IMR-90 (cell line): ENCODE data around the gene SYNE1. TPM values are rescaled to one million over a fixed set of nuclear protein-coding genes. Genes with fewer than 3 reads are reported as not detected.

ENCODE experiments used
- ATAC-seq: fragments of 200-7000 bp; cut with Tn5 transposase; 2 replicates; pipeline ENCODE4 v1.9.1; 2020; ENCODE audit warnings: low read depth, mild to moderate bottlenecking, moderate library complexity
- BruUV-seq: library from RNA; stranded (reverse); fragments of 400-500 nt; replicated peaks from 2 replicates; lab custom pipeline; 2021; lab: Mats Ljungman, UMichigan
- CTCF ChIA-PET: fragments of 300-600 bp; formaldehyde crosslinking; extraction: SDS; loops from one replicate; lab custom pipeline; 2021; ENCODE audit warnings: antibody characterized with exemption; lab: Yijun Ruan, JAX
- POLR2A ChIA-PET: fragments of 300-600 bp; sonication (Branson Sonifier 250); formaldehyde crosslinking; loops from one replicate; lab custom pipeline; 2022; ENCODE audit warnings: antibody characterized with exemption; ENCODE audit not compliant: unreplicated experiment; lab: Charles Lee
- DNase-seq: peaks from one replicate; pipeline ENCODE4 v3.0.0; 2013
- H2AFZ ChIP-seq: replicated peaks from 2 replicates; pipeline ENCODE3; 2013; ENCODE audit warnings: low read length, mild to moderate bottlenecking; ENCODE audit not compliant: poor library complexity
- H2AK5ac ChIP-seq: 2 replicates; pipeline ENCODE4 v1.6.1; 2013; ENCODE audit warnings: low read depth, low read length, inconsistent platforms
- H2AK9ac ChIP-seq: replicated peaks from 2 replicates; pipeline ENCODE3; 2013; ENCODE audit warnings: mild to moderate bottlenecking, low read depth, low read length, moderate library complexity; ENCODE audit not compliant: poor library complexity
- H2BK120ac ChIP-seq: 2 replicates; pipeline ENCODE4 v1.6.1; 2013; ENCODE audit warnings: low read depth, low read length, inconsistent platforms
- H2BK15ac ChIP-seq: 3 replicates; pipeline ENCODE4 v1.6.1; 2013; ENCODE audit warnings: low read depth, low read length, inconsistent platforms
- H2BK20ac ChIP-seq: 2 replicates; pipeline ENCODE4 v1.6.1; 2013; ENCODE audit warnings: low read depth, mild to moderate bottlenecking, inconsistent platforms, low read length, moderate library complexity
- H2BK5ac ChIP-seq: 2 replicates; pipeline ENCODE4 v1.6.1; 2013; ENCODE audit warnings: mild to moderate bottlenecking, low read depth, low read length, inconsistent platforms; ENCODE audit not compliant: poor library complexity, severe bottlenecking
- H3K14ac ChIP-seq: replicated peaks from 2 replicates; pipeline ENCODE4 v1.6.1; 2013; ENCODE audit warnings: low read depth, low read length, inconsistent platforms
- H3K18ac ChIP-seq: 2 replicates; pipeline ENCODE4 v1.6.1; 2013; ENCODE audit warnings: low read depth, low read length, control low read depth
- H3K23ac ChIP-seq: 2 replicates; pipeline ENCODE4 v1.6.1; 2013; ENCODE audit warnings: low read depth, low read length, inconsistent platforms
- H3K27ac ChIP-seq: 2 replicates; pipeline ENCODE4 v1.5.1; 2013; ENCODE audit warnings: mild to moderate bottlenecking, control low read depth, low read length; ENCODE audit not compliant: insufficient read depth
- H3K27me3 ChIP-seq: 2 replicates; pipeline ENCODE4 v1.6.1; 2013; ENCODE audit warnings: low read length; ENCODE audit not compliant: control insufficient read depth, insufficient read depth
- H3K36me3 ChIP-seq: 2 replicates; pipeline ENCODE4 v1.6.1; 2013; ENCODE audit warnings: low read length, mixed read lengths; ENCODE audit not compliant: control insufficient read depth, insufficient read depth
- H3K4ac ChIP-seq: 2 replicates; pipeline ENCODE4 v1.6.1; 2013; ENCODE audit warnings: low read depth, low read length, inconsistent platforms
- H3K4me1 ChIP-seq: 2 replicates; pipeline ENCODE4 v1.6.1; 2013; ENCODE audit warnings: low read length, mixed read lengths; ENCODE audit not compliant: control insufficient read depth, insufficient read depth
- H3K4me2 ChIP-seq: 2 replicates; pipeline ENCODE4 v1.6.1; 2013; ENCODE audit warnings: low read depth, mild to moderate bottlenecking, control low read depth, low read length, moderate library complexity
- H3K4me3 ChIP-seq: 2 replicates; pipeline ENCODE4 v1.5.1; 2013; ENCODE audit warnings: low read depth, mild to moderate bottlenecking, control low read depth, low read length, moderate library complexity; ENCODE audit not compliant: insufficient read depth
- H3K56ac ChIP-seq: 2 replicates; pipeline ENCODE4 v1.6.1; 2013; ENCODE audit warnings: low read length, inconsistent platforms; ENCODE audit not compliant: insufficient read depth; ENCODE audit errors: extremely low read depth
- H3K79me1 ChIP-seq, 2 experiments: 2 replicates each; pipeline ENCODE4 v1.6.1; 2013; ENCODE audit warnings: low read length in 2 of 2, inconsistent platforms in 1 of 2, low read depth in 1 of 2
- H3K9ac ChIP-seq: 2 replicates; pipeline ENCODE4 v1.6.1; 2013; ENCODE audit warnings: low read depth, low read length, control low read depth
- H3K9me1 ChIP-seq: 2 replicates; pipeline ENCODE4 v1.6.1; 2013; ENCODE audit warnings: low read length, inconsistent platforms; ENCODE audit not compliant: insufficient read depth
- H3K9me3 ChIP-seq: 2 replicates; pipeline ENCODE4 v1.6.1; 2013; ENCODE audit warnings: low read length; ENCODE audit not compliant: control insufficient read depth, insufficient read depth
- H4K20me1 ChIP-seq: 2 replicates; pipeline ENCODE4 v1.6.1; 2013; ENCODE audit warnings: low read length, inconsistent platforms; ENCODE audit not compliant: insufficient read depth
- H4K5ac ChIP-seq: 2 replicates; pipeline ENCODE4 v1.6.1; 2013; ENCODE audit warnings: mild to moderate bottlenecking, low read depth, low read length, control low read depth
- H4K8ac ChIP-seq, 2 experiments: 2 replicates each; pipeline ENCODE4 v1.6.1; 2013; ENCODE audit warnings: low read depth in 2 of 2, low read length in 2 of 2, control low read depth in 1 of 2, inconsistent platforms in 1 of 2
- H4K91ac ChIP-seq: 2 replicates; pipeline ENCODE4 v1.6.1; 2013; ENCODE audit warnings: low read depth, low read length, inconsistent platforms; ENCODE audit not compliant: insufficient read depth
- CEBPB ChIP-seq: IDR thresholded peaks from 2 replicates; pipeline ENCODE4 v1.6.1; 2012; ENCODE audit warnings: low read depth, low read length, improper control_type of control experiment
- MAFK ChIP-seq: IDR thresholded peaks from 2 replicates; pipeline ENCODE4 v1.6.1; 2012; ENCODE audit warnings: low read depth, low read length, improper control_type of control experiment
- NFE2L2 ChIP-seq: fragments of 150-350 bp; IDR thresholded peaks from 2 replicates; pipeline ENCODE4 v1.6.1; 2016; ENCODE audit warnings: low read depth, mild to moderate bottlenecking, low read length
- POLR2A ChIP-seq: IDR thresholded peaks from 2 replicates; pipeline ENCODE4 v1.6.1; 2012; ENCODE audit warnings: mild to moderate bottlenecking, low read depth, low read length
- RAD21 ChIP-seq: IDR thresholded peaks from 2 replicates; pipeline ENCODE4 v1.6.1; 2012; ENCODE audit warnings: low read length, improper control_type of control experiment
- RCOR1 ChIP-seq: IDR thresholded peaks from 2 replicates; pipeline ENCODE4 v1.6.1; 2012; ENCODE audit warnings: mild to moderate bottlenecking, low read length, improper control_type of control experiment; ENCODE audit not compliant: insufficient replicate concordance
- SMC3 ChIP-seq: fragments of 150-350 bp; IDR thresholded peaks from 2 replicates; pipeline ENCODE4 v1.6.1; 2016; ENCODE audit warnings: low read depth, mild to moderate bottlenecking, antibody characterized with exemption, low read length, moderate library complexity
- WGBS, 2 experiments: methylation state at CpG; one replicate each; pipeline versions ENCODE4 v1.1.5 to v1.1.7; 2013; ENCODE audit warnings: missing lambda C conversion rate in 2 of 2; ENCODE audit not compliant: insufficient read length in 1 of 2; ENCODE audit errors: extremely low coverage in 2 of 2; 5-methylcytosine and 5-hydroxymethylcytosine counted together
- dilution Hi-C: fragments of 300-500 bp; cut with HindIII; formaldehyde crosslinking; loops from one replicate; pipeline ENCODE4 v1.14.3; 2018; ENCODE audit warnings: low sequenced_read_pairs; ENCODE audit not compliant: unreplicated experiment
- in situ Hi-C: fragments of 300-500 bp; cut with MboI; formaldehyde crosslinking; loops from 3 replicates; pipeline ENCODE4 v1.14.3; 2019; ENCODE audit warnings: low sequenced_read_pairs, inconsistent platforms, mixed read lengths
- intact Hi-C: fragments of 100-400 bp; cut with micrococcal nuclease; formaldehyde crosslinking; loops from 2 replicates; pipeline ENCODE4 v1.10.0; 2022
- polyA plus RNA-seq, 3 experiments: library from polyadenylated mRNA; depleted of rRNA; stranded (reverse); fragments of >200 nt; gene quantifications; 2 replicates each; pipeline ENCODE4 v1.2.3, GENCODE V29; 2012; ENCODE audit warnings: low replicate concordance in 1 of 3
- total RNA-seq: library from RNA; depleted of rRNA; stranded (reverse); fragments of >200 nt; gene quantifications from 2 replicates; pipeline ENCODE4 v1.2.3, GENCODE V29; 2012
- TF ChIP-seq, protein P1 (sequence below): fragments of 150-350 bp; IDR thresholded peaks from 2 replicates; pipeline ENCODE4 v1.6.1; 2016; ENCODE audit warnings: low read depth, mild to moderate bottlenecking, low read length, moderate library complexity, borderline replicate concordance

Gene SYNE1
- total and polyA plus RNA-seq, 2 of the 4 experiments (the other 2 are of a cell fraction): 34.1 to 159 TPM

DNA sequence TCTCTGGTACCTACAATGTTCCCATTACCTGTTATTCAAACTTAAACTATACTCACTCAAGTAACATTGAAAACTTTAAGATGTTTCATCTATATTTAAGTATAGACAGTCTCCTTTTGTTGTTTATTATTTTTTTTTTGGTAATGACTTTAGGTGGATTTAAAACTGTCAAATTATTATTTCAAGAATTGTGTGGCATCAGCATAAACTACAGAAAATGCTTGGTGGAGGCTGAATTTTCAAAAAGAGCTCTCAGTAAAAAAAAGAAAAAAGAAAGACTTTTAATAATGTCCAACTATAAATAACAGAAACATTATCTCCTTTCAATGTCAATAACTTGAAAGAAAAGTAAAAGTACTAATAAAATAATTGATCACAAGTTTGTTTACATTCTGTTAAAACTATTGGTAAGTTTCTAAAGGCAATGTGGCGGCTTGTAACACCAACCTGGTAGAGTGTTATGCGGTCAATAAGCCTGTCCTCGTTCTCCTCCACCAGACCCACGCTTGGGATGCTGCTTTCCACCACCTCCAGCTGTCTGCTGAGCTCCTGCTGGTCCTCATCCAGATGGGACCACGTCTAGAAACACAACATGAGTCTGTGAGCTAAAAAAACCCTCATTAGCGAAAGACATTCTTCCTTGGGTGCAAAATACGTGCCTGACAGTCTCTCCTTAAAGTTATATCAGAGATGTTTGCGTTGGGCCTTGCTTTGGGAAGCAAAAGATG is 400.6 kb downstream of the SYNE1 start:
- H3K27ac ChIP-seq: no peak overlapping the region
- H3K14ac ChIP-seq: no peak overlapping the region
- intact Hi-C loops: no loop called here
- in situ Hi-C loops: no loop called here
- no peak overlapping the region for H3K4me2 ChIP-seq
- ChIA-PET CTCF (interaction anchor here (0.5 to 0.7 kb wide), 2 partner anchors 872 to 910 kb away, joined by 3 read pairs; no protein-coding TSS in a partner anchor), POLR2A (no interaction called here)
- dilution Hi-C loops: no loop called here
- H2AFZ ChIP-seq: no peak overlapping the region
- H3K9ac ChIP-seq: no peak overlapping the region
- H3K27me3 ChIP-seq: no peaks in the 10 kb centered on the region
- no peak overlapping the region for H3K4ac ChIP-seq
- no peaks in the 10 kb centered on the region; the same call in 1 of the 2 replicates for H3K9me1 ChIP-seq
- no peaks in the 10 kb centered on the region for H4K20me1 ChIP-seq
- 100% methylated on average over 1 of the region's 8 CpGs; no CpG with 5 or more reads in 1 of the 2 experiments for WGBS, 2 experiments
- no peak overlapping the region for H2BK5ac ChIP-seq
- H3K9me3 ChIP-seq: no peaks in the 10 kb centered on the region
- no TSS peak for BruUV-seq
- no peak overlapping the region for H2BK120ac ChIP-seq
- no peak overlapping the region for H3K56ac ChIP-seq
- no peak overlapping the region for H3K18ac ChIP-seq
- H3K23ac ChIP-seq: no peak overlapping the region
- ATAC-seq: no peak
- no peak overlapping the region for H2BK15ac ChIP-seq
- TF ChIP-seq SMC3 (no peak), MAFK (peak; percentile 21; the same call in 1 of the 2 replicates), CEBPB (no peak), RAD21 (no peak), RCOR1 (no peak), NFE2L2 (no peak), POLR2A (no peak)
- TF ChIP-seq, protein P1, sequence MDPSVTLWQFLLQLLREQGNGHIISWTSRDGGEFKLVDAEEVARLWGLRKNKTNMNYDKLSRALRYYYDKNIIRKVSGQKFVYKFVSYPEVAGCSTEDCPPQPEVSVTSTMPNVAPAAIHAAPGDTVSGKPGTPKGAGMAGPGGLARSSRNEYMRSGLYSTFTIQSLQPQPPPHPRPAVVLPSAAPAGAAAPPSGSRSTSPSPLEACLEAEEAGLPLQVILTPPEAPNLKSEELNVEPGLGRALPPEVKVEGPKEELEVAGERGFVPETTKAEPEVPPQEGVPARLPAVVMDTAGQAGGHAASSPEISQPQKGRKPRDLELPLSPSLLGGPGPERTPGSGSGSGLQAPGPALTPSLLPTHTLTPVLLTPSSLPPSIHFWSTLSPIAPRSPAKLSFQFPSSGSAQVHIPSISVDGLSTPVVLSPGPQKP: no peak
- no peak overlapping the region for H2AK9ac ChIP-seq
- H3K4me3 ChIP-seq: no peak overlapping the region
- H3K79me1 ChIP-seq: peaks cover 2 to 3% of the 10 kb centered on the region in 2 experiments; a peak in 1 of 4 replicates
- H3K4me1 ChIP-seq: no peaks in the 10 kb centered on the region; the same call in 1 of the 2 replicates
- peaks cover 47% of the 10 kb centered on the region for H3K36me3 ChIP-seq
- no peak overlapping the region for H2BK20ac ChIP-seq
- no peak overlapping the region for H4K8ac ChIP-seq
- no peak overlapping the region for H4K5ac ChIP-seq
- H2AK5ac ChIP-seq: no peak overlapping the region
- H4K91ac ChIP-seq: no peak overlapping the region
- DNase-seq: no peak
